Embryonic facial prominence (tissue), 1 donor: Measurements from ENCODE around the gene MYRF.

Experiments
- DNase-seq: peaks from one replicate; pipeline ENCODE4 v3.0.0-alpha.2; 2016; ENCODE audit errors: extremely low spot score

The MYRF gene

DNA sequence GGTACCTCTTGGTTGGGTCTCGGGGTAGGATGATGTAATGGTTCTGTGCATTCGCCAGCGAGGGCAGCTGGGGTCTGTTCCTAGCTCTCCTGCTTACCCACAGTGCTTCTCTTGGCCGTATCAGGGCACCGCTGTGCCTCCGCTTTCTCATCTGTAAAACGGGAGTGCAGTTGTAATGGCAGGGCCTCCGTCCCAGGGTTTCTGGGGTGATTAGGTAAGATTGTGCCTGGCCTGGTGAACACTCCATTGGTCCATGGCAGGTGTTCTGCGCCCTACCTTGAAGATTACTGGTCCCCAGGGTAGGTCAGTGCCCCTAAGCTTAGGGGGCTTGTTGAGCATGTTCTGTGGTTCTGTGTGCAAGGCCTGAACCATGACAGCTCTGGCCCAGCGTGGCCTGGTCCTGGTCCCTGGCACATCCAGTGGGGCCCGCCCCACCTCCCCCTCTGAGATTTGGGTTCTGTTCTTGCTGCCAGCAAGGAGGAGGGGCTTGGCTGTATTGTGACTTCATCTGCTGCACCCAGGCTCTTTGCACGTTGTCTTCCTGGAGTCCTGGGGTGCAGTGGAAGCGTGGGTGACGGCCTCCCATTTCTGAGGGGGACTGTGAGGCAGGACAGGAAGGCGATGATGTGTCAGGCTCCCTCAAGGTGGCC is 4.9 kb downstream of the MYRF start:
- DNase-seq = no peak

DNA sequence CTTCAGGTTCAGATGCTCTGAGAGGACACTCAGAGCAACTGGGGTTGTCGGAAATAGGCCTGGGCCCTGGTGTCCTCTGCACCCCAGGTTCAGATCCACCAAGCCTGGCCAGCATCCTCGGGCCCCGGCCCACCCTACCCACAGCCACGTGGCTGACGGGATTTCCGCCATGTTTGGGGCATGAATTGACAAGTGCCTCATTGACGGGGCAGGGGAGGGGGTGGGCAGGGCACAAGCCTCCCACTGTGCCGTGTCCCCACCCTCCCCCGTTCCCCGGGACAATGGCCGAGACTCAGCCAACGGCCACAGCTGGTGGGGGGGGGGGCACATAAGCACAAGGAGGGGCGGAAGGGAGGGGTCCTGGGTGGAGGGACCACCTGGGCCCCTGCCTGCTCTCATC is 8.5 kb downstream of the MYRF start:
- no peak for DNase-seq

DNA sequence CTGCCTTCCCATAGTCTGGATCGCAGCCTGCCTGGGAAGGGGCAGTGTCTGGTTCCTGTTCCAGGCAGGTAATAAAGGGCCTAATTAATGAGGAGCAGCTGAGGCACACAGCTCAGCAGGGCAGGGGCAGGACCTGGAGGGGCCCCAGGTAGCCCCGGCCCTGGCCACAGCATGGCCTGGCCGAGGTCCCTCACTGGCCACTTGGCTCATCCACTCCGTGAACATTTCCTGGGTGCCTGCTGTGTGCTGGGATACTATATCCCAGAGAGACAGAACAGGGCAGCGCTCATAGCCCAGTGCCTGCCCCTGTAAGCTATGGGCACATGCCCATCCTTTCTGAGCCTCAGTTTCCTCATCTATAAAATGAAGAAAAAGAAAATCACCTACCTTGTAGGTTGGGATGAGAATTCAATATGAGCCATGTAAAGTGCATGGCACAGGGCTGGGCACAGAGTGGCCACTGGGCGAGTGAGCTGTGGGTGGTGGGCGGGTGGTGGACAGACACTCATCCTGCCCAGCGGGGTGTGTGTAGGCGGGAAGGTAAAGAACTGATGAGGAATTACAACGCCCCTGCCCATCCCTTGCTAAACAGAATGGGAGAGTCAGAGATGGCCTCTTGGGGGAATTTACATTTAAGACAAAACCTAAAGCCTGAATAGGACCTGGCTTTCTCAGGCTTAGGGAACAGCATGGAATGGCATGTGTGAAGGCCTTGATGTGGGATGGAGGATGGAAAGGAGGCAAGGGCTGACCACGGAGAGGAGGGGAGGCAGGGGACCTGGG is 9.2 kb downstream of the MYRF start:
- no peak for DNase-seq

GRCh38 chr11:61762223-61762615 is 9.8 kb downstream of the MYRF start:
- no peak for DNase-seq

DNA sequence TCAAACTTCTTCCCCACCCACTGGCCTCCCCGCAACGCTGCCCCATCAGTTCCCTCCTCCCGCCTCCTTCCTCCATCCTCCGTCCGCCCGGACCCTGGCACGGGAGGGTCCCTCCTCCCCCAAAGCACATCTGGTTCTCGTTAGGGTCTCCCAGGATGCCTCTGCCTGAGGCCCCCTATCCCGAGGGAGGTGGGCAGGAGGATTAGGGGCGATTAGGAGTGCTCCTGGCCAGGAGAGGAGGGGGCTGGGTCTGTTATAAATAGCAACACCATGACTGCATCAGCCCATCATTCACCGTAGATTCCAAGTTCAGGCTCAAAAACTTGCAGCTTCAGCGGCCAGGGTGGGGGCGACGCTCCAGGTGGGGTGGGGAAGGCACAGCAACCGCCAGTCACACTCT is 10.4 kb downstream of the MYRF start:
- DNase-seq = no peak

DNA sequence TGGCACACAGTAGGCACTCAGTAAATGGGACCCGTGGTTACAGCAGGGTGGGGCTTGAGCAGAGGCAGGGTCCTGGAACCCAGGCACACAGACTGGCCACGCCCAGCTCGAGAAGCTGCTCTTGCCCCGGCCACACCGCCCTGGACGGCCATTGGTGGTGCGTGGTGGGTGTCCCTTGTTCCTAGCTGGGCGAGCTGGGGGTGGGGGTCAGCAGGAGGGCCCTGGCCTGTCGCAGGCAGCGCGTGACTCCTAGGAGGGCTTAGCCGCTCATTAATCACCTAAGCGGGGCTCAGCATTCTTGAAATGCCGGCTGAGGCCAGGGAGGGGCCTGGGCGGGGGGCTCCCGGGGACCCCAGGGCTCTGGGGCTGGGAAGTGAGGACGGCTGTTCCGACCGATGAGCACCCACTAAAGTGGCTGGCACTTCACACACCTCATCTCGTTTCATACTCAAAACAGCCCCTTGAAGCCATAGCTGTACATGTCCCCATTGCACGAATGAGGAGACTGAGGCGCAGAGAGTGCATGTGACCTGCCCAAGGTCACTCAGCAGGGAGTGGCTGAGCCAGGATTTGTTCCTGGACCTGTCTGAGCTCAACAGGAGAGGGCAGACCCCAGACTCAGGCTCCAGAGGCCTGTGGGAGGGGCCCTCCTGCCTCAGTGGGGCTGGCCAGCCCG is 11.6 kb downstream of the MYRF start:
- no peak for DNase-seq

DNA sequence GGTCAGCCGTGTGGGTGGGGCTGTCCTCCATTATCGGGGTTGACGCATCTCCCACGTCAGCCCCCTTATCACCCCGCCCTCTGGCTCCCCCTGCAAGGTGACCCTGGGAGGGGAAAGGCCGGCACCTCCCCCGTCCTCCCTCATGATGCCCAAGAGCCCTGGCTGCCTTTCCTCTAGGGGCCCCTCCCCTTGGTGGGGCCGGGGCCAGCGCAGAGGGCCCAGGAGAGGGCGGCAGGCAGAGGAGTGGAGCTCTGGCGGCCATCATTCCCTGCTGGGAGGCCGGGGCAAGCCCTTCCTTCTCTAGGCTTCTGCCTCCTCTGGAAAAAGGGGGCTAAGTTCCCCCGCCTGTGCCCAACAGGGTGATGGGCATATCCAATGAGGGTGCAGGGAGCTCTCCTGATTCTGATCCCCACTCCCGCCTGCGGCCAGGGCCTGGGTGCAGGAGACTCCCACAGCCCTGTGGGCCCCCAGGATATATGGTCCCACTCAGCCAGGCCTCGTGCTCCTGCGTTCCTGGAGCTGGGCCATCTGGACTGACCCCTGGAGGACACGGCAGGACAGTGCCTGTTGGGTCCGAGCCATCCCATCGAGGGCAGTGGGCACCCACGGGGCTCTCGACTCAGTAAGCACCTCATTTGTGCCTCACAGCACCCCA is 12.3 kb downstream of the MYRF start:
- DNase-seq = no peak

DNA sequence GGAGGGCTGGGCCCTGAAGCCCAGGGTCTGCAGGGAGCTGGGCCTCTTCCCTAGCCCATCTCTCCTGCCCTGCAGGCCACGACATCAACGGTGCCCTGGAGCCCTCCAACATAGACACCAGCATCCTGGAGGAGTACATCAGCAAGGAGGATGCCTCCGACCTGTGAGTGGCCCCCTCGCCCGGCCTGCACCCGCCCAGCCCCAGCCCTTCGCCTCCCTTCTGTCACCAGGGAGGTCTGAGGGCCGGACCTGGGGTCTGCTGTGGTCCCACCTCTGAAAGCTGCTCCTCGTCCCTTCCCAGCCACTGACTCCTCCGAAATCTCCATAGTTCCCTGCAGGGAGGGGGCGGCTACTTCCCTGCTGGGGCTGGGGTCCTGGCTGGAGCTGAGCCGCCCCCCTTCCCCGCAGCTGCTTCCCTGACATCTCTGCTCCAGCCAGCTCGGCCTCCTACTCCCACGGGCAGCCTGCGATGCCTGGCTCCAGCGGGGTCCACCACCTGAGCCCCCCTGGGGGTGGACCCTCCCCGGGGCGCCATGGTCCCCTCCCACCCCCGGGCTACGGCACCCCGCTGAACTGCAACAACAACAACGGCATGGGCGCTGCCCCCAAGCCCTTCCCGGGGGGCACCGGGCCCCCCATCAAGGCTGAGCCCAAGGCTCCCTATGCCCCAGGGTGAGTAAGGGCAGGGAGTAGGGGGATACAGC is 13.3 kb downstream of the MYRF start:
- DNase-seq = no peak

GRCh38 chr11:61766353-61766841 is 14.0 kb downstream of the MYRF start:
- no peak for DNase-seq

DNA sequence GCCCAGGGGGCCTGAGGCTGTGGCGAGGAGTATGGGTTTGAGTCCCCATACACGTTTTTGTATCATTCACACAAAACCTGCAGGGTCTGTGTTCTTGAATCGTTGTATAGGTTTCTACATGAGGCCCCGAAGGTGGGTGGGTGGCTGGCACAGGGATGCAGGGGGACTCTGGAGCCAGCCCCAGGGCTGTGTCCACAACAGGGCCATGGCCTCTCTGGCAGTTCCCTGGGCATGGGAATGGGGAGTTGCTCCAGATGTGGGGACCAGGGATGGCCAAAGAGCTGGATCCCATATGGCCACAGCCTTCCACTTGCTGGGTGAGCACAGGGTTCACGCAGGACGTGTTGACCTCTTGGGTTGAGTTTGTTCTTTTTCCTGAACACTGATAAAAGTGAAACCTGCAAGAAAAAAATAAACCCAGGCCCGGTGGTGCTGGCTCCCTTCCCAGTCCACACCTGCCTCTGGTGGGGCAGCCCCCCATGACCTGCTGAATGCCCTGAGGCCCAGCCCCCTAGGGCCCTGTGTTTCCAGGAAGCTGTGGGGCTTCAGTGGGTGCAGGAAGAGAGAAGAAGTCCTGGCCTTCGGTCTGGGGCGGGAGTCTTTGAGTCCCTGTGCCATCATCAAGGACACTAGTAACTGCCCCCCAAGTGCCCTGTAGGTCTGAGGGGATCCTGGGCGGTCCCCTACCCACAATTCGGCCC is 16.1 kb downstream of the MYRF start:
- DNase-seq = no peak

DNA sequence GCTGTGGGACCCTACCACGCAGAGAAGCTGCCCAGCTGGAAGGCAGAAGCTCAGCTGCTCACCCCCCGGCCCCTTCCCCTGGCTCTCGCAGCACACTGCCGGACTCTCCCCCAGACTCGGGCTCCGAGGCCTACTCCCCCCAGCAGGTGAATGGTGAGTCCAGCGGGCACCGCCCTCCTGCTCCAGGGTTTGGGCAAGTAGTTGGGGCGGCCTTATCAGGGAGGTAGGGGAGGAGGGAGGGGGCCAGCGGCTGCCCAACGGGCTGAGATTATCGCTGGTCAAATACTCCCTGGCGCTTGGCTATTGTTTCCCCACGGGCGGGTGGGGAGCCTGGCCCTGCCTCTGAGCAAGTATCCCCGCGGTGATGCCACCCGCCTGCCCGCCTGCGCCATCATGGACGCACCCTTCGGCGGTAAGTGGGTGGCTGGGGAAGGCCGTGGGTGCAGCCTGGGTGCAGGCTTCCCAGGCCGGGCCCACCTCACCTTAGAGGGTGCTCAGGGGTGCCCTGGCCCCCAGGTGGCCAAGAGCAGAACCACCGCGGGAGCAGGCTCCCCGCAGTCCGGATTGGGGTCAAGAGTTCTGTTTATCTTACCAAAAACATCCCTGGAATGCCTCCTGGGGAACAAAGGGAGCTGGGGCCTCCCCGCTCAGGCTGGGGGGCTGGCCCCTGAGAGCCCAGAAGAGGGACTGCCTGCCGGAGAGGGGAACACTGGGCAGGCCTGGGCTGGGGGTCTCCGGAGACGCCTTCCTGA is 16.9 kb downstream of the MYRF start:
- DNase-seq = no peak

DNA sequence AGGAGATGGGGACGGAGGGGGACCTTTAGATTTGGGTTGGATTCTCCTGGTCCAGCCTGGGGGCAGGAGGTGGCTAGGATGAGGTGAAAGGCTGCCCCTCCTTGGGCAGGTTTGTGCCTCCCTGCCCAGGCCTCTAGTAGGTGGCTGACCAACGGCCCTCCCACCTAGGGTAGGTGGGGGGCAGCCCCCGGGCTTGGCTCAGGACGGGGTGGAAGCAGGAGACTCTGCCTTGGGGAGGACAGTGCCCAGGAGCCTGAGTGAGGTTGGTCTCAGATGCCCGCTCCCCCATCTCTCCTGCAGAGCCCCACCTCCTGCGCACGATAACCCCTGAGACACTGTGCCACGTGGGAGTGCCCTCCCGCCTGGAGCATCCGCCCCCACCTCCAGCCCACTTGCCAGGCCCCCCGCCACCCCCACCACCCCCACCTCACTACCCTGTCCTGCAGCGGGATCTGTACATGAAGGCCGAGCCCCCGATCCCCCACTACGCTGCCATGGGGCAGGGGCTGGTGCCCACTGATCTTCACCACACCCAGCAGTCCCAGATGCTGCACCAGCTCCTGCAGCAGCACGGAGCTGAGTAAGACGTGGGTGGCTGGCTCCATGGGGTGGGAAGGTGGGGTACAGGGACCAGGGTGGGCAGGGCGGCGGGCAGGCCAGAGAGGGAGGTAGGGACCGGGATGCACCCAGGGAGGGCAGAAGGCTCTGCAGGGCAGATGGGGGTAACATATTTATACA is 17.7 kb downstream of the MYRF start:
- no peak for DNase-seq

DNA sequence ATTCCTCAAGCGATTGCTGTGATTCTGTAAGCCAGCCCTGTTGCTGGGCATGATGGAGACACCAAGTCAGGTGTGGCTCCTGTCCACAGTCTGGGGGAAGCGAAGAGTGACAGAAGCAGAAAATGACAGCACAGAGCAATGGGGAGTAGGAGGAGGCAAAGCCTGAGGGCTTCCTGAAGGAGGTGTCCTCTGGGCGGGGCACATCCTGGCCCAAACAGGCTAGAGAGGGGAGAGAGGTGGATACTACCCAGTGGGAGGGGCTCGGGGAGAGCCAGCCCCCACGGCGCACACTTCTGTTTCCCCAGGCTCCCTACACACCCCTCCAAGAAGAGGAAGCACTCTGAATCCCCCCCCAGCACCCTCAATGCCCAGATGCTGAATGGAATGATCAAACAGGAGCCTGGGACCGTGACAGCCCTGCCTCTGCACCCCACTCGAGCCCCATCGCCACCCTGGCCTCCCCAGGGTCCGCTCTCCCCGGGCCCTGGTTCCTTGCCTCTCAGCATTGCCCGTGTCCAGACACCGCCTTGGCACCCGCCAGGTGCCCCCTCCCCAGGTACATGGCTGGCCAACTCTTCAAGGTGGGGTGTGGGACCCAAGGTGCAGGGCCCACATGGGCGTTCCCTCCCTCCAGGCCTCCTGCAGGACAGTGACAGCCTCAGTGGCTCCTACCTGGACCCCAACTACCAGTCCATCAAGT is 18.9 kb downstream of the MYRF start:
- no peak for DNase-seq

DNA sequence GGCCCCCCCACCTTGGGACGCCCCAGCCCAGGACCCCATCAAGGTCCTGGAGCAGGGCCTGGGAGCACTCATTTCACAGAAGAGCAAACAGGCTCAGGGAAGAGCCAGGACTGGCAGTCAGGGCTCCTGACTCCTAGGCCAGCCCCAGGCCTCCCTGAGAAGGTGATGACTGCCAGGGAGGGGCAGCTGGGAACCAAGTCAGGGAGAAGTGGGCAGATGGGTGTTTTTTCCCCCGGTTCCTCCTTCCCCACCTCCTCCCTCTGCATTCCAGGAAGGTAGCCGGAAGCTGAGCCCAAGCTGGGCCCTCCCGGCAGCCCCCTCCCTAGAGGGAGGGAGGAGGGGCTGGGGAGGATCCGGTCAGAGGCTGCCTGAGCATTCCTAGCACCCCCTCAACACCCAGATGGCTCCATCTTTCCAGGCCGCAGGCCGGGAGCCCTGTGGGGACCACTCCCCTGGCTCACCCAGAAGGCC is 19.6 kb downstream of the MYRF start:
- DNase-seq = no peak

DNA sequence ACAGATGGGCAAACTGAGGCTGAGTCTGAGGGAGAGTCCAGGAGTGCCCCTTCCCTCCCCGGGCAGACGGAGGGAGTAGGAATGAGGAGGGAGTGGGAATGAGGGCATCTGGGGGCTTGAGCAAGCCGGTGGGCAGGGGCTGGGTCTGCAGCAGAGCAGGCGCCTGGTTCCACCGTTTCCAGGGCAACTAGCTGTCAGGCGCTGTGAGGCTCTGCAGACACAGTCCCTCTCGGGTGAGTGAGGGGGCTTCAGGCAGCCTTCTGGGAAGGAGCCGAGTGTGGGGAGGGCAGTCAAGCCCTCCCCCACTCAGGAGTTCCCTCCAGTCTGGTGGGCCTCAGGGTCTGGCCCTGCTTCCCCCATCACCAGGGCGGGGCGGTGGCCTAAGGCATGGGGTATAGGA is 20.9 kb downstream of the MYRF start:
- no peak for DNase-seq

- DNase-seq = no peak
Observed at GRCh38 chr11:61773809-61774208, 21.4 kb downstream of the MYRF start.

- no peak for DNase-seq
Observed at GRCh38 chr11:61774411-61774810, 22.0 kb downstream of the MYRF start.

- DNase-seq = no peak
Observed at GRCh38 chr11:61775106-61775505, 22.7 kb downstream of the MYRF start.
